K562 (cell line): Measurements from ENCODE around the gene TGM1. TPM values are rescaled to one million over a fixed set of nuclear protein-coding genes. Genes with fewer than 3 reads are reported as not detected.

ENCODE experiments used
- CXXC5 ChIP-seq: fragments of 250-450 bp; sonication (Bioruptor Pico); IDR thresholded peaks from 2 replicates; pipeline ENCODE4 v1.8.0; 2022; ENCODE audit warnings: inconsistent platforms, mild to moderate bottlenecking, moderate library complexity
- KDM4B ChIP-seq, 2 experiments: fragments of 450-650 bp in 1 of 2; sonication (generic) in 1 of 2; IDR thresholded peaks; 2 replicates each; pipeline ENCODE4 v1.6.1; 2016 to 2017; ENCODE audit warnings: borderline replicate concordance in 2 of 2, antibody characterized with exemption in 1 of 2, low read depth in 1 of 2, mild to moderate bottlenecking in 1 of 2
- PHF20 ChIP-seq: fragments of 450-650 bp; IDR thresholded peaks from 2 replicates; pipeline ENCODE4 v1.6.1; 2018; ENCODE audit not compliant: partially characterized antibody
- REST ChIP-seq, 2 experiments: fragments of 450-650 bp; formaldehyde crosslinking in 1 of 2; IDR thresholded peaks; 2 replicates each; pipeline versions ENCODE4 v1.4.0 to v1.6.1; 2014 to 2020; ENCODE audit warnings: mild to moderate bottlenecking in 2 of 2, borderline replicate concordance in 1 of 2, low read depth in 1 of 2
- RFX5 ChIP-seq: IDR thresholded peaks from 2 replicates; pipeline ENCODE4 v1.6.1; 2011; ENCODE audit warnings: low read depth, mild to moderate bottlenecking, improper control_type of control experiment, low read length
- TEAD2 ChIP-seq: fragments of 450-650 bp; IDR thresholded peaks from 2 replicates; pipeline ENCODE4 v1.6.1; 2016; ENCODE audit warnings: missing genetic modification characterization, control low read depth, missing compliant biosample characterization
- ZFP30 ChIP-seq: fragments of 250-450 bp; sonication (Bioruptor Pico); IDR thresholded peaks from 2 replicates; pipeline ENCODE4 v1.8.0; 2022; ENCODE audit warnings: moderate library complexity, mild to moderate bottlenecking, inconsistent platforms, borderline replicate concordance
- ZFP36 ChIP-seq: fragments of 150-350 bp; IDR thresholded peaks from 2 replicates; pipeline ENCODE4 v1.6.1; 2018; ENCODE audit warnings: low read length, low read depth; ENCODE audit not compliant: partially characterized antibody
- ZFX ChIP-seq: sonication (generic); formaldehyde crosslinking; IDR thresholded peaks from 2 replicates; pipeline ENCODE4 v1.8.0; 2022; ENCODE audit warnings: mild to moderate bottlenecking, missing genetic modification reagents, moderate library complexity
- ZNF316 ChIP-seq: fragments of 450-650 bp; IDR thresholded peaks from 2 replicates; pipeline ENCODE4 v1.6.1; 2016
- ZNF507 ChIP-seq: conservative IDR thresholded peaks from 2 replicates; pipeline ENCODE4 v1.6.1; 2017; ENCODE audit warnings: missing genetic modification characterization, missing compliant biosample characterization
- polyA plus RNA-seq, 8 experiments: library from polyadenylated mRNA; depleted of rRNA in 4 of 8; stranded (reverse) in 5 of 8; unstranded in 3 of 8; fragments of >200 nt; fragmentation: Nextera tagmentation in 2 of 8; fragmentation: Illumina TruSeq in 1 of 8; extraction: Ambion mirVana in 2 of 8; extraction: Trizol in 1 of 8; gene quantifications; 2 replicates each; pipeline versions ENCODE4 v1.2.1 to v1.2.3, GENCODE V29; 2011 to 2014; ENCODE audit warnings: inconsistent platforms in 1 of 8, missing spikeins in 1 of 8
- total RNA-seq, 7 experiments: library from RNA; depleted of rRNA in 6 of 7; stranded (reverse); fragments of >200 nt in 6 of 7; fragmentation: Illumina TruSeq in 2 of 7; extraction: Trizol in 2 of 7; gene quantifications; 2 replicates each; pipeline versions ENCODE4 v1.2.1 to v1.2.3, GENCODE V29; 2011 to 2021; ENCODE audit warnings: low replicate concordance in 1 of 7
- TF ChIP-seq, protein P1 (sequence below), 2 experiments: fragments of 450-650 bp; IDR thresholded peaks; 2 replicates each; pipeline ENCODE4 v1.6.1; 2018; ENCODE audit warnings: mild to moderate bottlenecking in 2 of 2, low read depth in 1 of 2; ENCODE audit not compliant: partially characterized antibody in 2 of 2

TGM1 gene
- total and polyA plus RNA-seq, 9 of the 15 experiments (the other 6 are each of a cell fraction or from before 2014, with no cell fraction given) = 0.13 to 4.4 (median 0.88) TPM

GRCh38 chr14:24304019-24304387, 41.0 kb upstream of the TGM1 start (continued):
- TF ChIP-seq KDM4B (IDR thresholded peaks at IDR 0.05; ENCODE audit: borderline replicate concordance in 2 of 2, low read depth in 1 of 2) = no peak
- TF ChIP-seq PHF20 = no peak
- TF ChIP-seq, protein P1, sequence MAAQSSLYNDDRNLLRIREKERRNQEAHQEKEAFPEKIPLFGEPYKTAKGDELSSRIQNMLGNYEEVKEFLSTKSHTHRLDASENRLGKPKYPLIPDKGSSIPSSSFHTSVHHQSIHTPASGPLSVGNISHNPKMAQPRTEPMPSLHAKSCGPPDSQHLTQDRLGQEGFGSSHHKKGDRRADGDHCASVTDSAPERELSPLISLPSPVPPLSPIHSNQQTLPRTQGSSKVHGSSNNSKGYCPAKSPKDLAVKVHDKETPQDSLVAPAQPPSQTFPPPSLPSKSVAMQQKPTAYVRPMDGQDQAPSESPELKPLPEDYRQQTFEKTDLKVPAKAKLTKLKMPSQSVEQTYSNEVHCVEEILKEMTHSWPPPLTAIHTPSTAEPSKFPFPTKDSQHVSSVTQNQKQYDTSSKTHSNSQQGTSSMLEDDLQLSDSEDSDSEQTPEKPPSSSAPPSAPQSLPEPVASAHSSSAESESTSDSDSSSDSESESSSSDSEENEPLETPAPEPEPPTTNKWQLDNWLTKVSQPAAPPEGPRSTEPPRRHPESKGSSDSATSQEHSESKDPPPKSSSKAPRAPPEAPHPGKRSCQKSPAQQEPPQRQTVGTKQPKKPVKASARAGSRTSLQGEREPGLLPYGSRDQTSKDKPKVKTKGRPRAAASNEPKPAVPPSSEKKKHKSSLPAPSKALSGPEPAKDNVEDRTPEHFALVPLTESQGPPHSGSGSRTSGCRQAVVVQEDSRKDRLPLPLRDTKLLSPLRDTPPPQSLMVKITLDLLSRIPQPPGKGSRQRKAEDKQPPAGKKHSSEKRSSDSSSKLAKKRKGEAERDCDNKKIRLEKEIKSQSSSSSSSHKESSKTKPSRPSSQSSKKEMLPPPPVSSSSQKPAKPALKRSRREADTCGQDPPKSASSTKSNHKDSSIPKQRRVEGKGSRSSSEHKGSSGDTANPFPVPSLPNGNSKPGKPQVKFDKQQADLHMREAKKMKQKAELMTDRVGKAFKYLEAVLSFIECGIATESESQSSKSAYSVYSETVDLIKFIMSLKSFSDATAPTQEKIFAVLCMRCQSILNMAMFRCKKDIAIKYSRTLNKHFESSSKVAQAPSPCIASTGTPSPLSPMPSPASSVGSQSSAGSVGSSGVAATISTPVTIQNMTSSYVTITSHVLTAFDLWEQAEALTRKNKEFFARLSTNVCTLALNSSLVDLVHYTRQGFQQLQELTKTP (IDR thresholded peaks at IDR 0.05; ENCODE audit: low read depth in 1 of 2, partially characterized antibody in 2 of 2) = no peak
- TF ChIP-seq RFX5 = no peak
- TF ChIP-seq ZFX (CRISPR knock-in tag) = no peak
- no peak for TF ChIP-seq ZNF316
- no peak for TF ChIP-seq TEAD2 (tag)
- no peak for TF ChIP-seq CXXC5 (CRISPR knock-in tag)
- TF ChIP-seq REST (IDR thresholded peaks at IDR 0.05; ENCODE audit: borderline replicate concordance) = no peak
- TF ChIP-seq REST (CRISPR knock-in tag; IDR thresholded peaks at IDR 0.05; ENCODE audit: low read depth) = no peak
- TF ChIP-seq ZFP36 = no peak
- no peak for TF ChIP-seq ZFP30 (CRISPR knock-in tag)
- no peak for TF ChIP-seq ZNF507
- TF ChIP-seq, all 486 proteins: peak for 0
